ENCODE measurements around the gene SZRD1. TPM values are rescaled to one million over a fixed set of nuclear protein-coding genes. Genes with fewer than 3 reads are reported as not detected.

SZRD1 gene
- total RNA-seq, 1 experiment from 2014 or later = 34.5 TPM

DNA sequence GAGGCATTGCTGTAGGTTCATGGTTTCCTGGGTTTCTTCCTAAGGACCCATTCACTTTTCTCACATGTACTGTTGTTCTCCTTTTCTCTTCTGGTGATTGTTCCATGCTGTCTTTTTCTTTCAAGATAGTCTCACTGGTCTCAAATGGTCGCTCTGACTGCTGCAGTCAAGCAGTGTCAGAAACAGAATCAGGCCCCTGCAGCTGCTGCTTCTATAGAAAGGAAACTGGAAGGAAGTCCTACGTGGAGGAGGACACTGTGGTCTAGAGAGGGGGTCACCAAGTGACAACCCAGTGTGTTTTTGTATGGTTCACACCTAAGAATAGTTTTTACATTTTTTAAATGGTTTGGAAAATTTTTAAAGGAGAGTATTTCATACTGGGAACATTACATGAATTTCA is 75.9 kb downstream of the SZRD1 start:
- no peak overlapping the region for H3K27ac ChIP-seq (ENCODE audit: low read length)
- peaks cover 21% of the 10 kb centered on the region for H3K4me1 ChIP-seq (ENCODE audit: low read length)
- H3K4me3 ChIP-seq (ENCODE audit: low read length) = no peak overlapping the region
- H3K9ac ChIP-seq (ENCODE audit: low read length) = no peak overlapping the region
- H3K79me2 ChIP-seq (ENCODE audit: low read length) = peaks cover 43% of the 10 kb centered on the region
- H2AFZ ChIP-seq (ENCODE audit: low read length) = no peak overlapping the region
- peak overlapping the region; percentile 98 for H3K4me2 ChIP-seq (ENCODE audit: low read depth, low read length, poor library complexity, severe bottlenecking)
- DNase-seq = no peak
- peaks cover 16% of the 10 kb centered on the region; the same call in 1 of the 2 replicates for H3K36me3 ChIP-seq (ENCODE audit: insufficient read depth, low read length)
- peaks cover 3% of the 10 kb centered on the region; the same call in 1 of the 2 replicates for H4K20me1 ChIP-seq (ENCODE audit: insufficient read depth, low read depth, low read length)
- no peaks in the 10 kb centered on the region for H3K27me3 ChIP-seq (ENCODE audit: low read length)
- no peaks in the 10 kb centered on the region for H3K9me2 ChIP-seq (replicated peaks; ENCODE audit: insufficient read depth, low read length)
- H3K9me3 ChIP-seq (ENCODE audit: low read length) = no peaks in the 10 kb centered on the region

DNA sequence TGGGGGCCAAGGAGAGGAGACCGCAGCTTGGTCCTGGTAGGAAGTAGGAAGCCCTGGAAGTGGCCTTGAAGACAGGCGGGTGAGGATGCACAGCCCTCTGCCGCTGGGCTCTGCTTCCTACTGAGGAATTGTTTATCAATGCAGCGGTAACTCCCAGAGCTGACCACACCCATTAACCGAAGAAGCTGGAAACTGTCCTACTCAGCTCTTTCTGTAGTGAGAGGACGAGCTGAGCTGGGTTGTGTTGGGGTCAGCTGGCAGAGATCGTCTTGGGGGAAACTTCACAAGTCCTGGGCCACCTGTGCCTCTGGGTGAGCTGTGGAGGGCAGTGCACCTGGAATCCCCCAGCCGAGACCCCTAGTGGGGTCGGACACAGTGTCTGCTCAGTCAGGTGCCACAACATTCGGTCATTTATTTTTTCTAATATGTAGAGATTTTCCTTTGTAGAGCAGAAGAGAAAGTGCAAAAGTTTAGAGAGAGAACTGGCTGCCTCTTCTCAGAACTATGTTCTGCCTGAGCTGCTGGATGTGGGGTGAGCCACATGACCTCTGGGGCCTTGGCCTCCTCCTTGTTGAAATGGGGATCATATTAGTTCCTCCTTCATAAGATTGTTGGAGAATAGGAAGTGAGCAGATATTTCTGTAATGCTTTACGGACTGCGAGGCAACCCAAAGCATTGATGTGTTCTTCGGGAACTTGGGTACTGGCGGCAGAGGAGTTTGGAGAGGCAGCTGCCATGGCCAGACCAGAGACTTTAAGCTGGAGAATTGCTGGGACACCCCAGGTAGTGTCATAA is 77.1 kb downstream of the SZRD1 start:
- Histone ChIP-seq H3K4me2 (ENCODE audit: low read depth, low read length, poor library complexity, severe bottlenecking) (no peak overlapping the region), H3K79me2 (ENCODE audit: low read length) (peaks cover 43% of the 10 kb centered on the region), H4K20me1 (ENCODE audit: insufficient read depth, low read depth, low read length) (peaks cover 3% of the 10 kb centered on the region; the same call in 1 of the 2 replicates), H3K9me2 (replicated peaks; ENCODE audit: insufficient read depth, low read length) (no peaks in the 10 kb centered on the region), H3K27me3 (ENCODE audit: low read length) (no peaks in the 10 kb centered on the region), H3K9ac (ENCODE audit: low read length) (no peak overlapping the region), H3K36me3 (ENCODE audit: insufficient read depth, low read length) (peaks cover 19% of the 10 kb centered on the region; the same call in 1 of the 2 replicates), H3K4me3 (ENCODE audit: low read length) (no peak overlapping the region), H3K9me3 (ENCODE audit: low read length) (no peaks in the 10 kb centered on the region), H3K4me1 (ENCODE audit: low read length) (peaks cover 21% of the 10 kb centered on the region), H2AFZ (ENCODE audit: low read length) (no peak overlapping the region), H3K27ac (ENCODE audit: low read length) (no peak overlapping the region)
- no peak for DNase-seq

DNA sequence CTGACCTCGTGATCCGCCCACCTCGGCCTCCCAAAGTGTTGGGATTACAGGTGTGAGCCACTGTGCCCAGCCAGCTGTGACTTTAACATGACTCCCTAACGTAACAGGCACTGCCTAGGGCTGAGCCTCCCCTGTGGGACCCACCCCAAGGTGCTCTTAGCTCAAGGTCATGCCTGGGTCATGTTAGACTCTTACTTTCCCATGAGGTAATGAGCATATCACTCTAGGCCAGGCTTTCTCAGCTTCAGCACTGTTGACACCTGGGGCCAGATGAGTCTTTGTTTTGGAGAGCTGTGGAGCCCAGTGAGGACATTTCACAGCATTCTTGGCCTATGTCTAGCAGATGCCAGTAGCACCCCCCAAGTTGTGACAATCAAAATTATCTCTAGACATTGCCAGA is 78.0 kb downstream of the SZRD1 start:
- Histone ChIP-seq H4K20me1 (ENCODE audit: insufficient read depth, low read depth, low read length) (peaks cover 3% of the 10 kb centered on the region; the same call in 1 of the 2 replicates), H3K36me3 (ENCODE audit: insufficient read depth, low read length) (peaks cover 22% of the 10 kb centered on the region; the same call in 1 of the 2 replicates), H3K27me3 (ENCODE audit: low read length) (no peaks in the 10 kb centered on the region), H3K79me2 (ENCODE audit: low read length) (peaks cover 43% of the 10 kb centered on the region), H3K27ac (ENCODE audit: low read length) (no peak overlapping the region), H3K4me1 (ENCODE audit: low read length) (peaks cover 19% of the 10 kb centered on the region), H3K9ac (ENCODE audit: low read length) (no peak overlapping the region), H2AFZ (ENCODE audit: low read length) (no peak overlapping the region), H3K9me3 (ENCODE audit: low read length) (no peaks in the 10 kb centered on the region), H3K4me3 (ENCODE audit: low read length) (no peak overlapping the region), H3K4me2 (ENCODE audit: low read depth, low read length, poor library complexity, severe bottlenecking) (no peak overlapping the region), H3K9me2 (replicated peaks; ENCODE audit: insufficient read depth, low read length) (no peaks in the 10 kb centered on the region)
- no peak for DNase-seq

DNA sequence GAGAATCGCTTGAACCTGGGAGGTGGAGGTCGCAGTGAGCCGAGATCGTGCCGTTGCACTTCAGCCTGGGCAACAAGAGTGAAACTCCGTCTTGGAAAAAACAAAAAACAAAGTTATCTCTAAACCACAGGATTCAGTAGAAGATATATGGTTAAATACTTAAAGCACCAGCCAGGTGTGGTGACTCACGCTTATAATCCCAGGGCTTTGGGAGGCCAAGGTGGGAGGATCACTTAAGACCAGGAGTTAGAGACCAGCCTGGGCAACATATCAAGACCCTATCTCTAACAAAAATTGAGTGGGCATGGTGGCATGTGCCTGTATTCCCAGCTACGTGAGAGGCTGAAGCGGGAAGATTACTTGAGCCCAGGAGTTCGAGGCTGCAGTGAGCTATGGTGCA is 79.1 kb downstream of the SZRD1 start:
- H3K9ac ChIP-seq (ENCODE audit: low read length) = no peak overlapping the region
- H4K20me1 ChIP-seq (ENCODE audit: insufficient read depth, low read depth, low read length) = peaks cover 3% of the 10 kb centered on the region; the same call in 1 of the 2 replicates
- H3K4me1 ChIP-seq (ENCODE audit: low read length) = peaks cover 20% of the 10 kb centered on the region
- DNase-seq = no peak
- H3K9me3 ChIP-seq (ENCODE audit: low read length) = no peaks in the 10 kb centered on the region
- H3K27me3 ChIP-seq (ENCODE audit: low read length) = no peaks in the 10 kb centered on the region
- no peak overlapping the region for H2AFZ ChIP-seq (ENCODE audit: low read length)
- peaks cover 37% of the 10 kb centered on the region for H3K79me2 ChIP-seq (ENCODE audit: low read length)
- H3K36me3 ChIP-seq (ENCODE audit: insufficient read depth, low read length) = peaks cover 29% of the 10 kb centered on the region; the same call in 1 of the 2 replicates
- H3K4me3 ChIP-seq (ENCODE audit: low read length) = no peak overlapping the region
- no peak overlapping the region for H3K4me2 ChIP-seq (ENCODE audit: low read depth, low read length, poor library complexity, severe bottlenecking)
- H3K27ac ChIP-seq (ENCODE audit: low read length) = no peak overlapping the region
- no peaks in the 10 kb centered on the region for H3K9me2 ChIP-seq (replicated peaks; ENCODE audit: insufficient read depth, low read length)

DNA sequence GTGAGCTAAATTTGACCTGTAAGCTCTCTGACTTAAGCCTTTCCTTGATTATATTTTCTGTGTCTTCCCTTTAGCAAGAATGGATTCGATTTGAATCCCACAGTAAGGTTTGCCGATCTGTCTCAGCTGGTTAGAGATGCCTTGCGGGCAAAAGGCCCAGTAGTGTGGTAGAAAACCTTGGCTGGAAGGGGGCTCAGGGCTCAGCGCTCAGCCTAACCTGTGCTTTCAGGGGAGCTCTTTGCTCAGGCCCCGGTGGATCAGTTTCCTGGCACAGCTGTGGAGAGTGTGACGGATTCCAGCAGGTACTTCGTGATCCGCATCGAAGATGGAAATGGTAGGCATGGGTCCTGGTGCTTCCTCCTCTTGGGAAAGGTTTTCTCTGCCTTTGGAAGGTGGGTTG is 80.6 kb downstream of the SZRD1 start:
- no peak for DNase-seq
- Histone ChIP-seq H4K20me1 (ENCODE audit: insufficient read depth, low read depth, low read length) (no peaks in the 10 kb centered on the region), H3K4me3 (ENCODE audit: low read length) (no peak overlapping the region), H2AFZ (ENCODE audit: low read length) (no peak overlapping the region), H3K9ac (ENCODE audit: low read length) (no peak overlapping the region), H3K36me3 (ENCODE audit: insufficient read depth, low read length) (peaks cover 37% of the 10 kb centered on the region; the same call in 1 of the 2 replicates), H3K9me3 (ENCODE audit: low read length) (no peaks in the 10 kb centered on the region), H3K79me2 (ENCODE audit: low read length) (peaks cover 29% of the 10 kb centered on the region), H3K4me2 (ENCODE audit: low read depth, low read length, poor library complexity, severe bottlenecking) (no peak overlapping the region), H3K27ac (ENCODE audit: low read length) (no peak overlapping the region), H3K27me3 (ENCODE audit: low read length) (no peaks in the 10 kb centered on the region), H3K9me2 (replicated peaks; ENCODE audit: insufficient read depth, low read length) (no peaks in the 10 kb centered on the region), H3K4me1 (ENCODE audit: low read length) (peaks cover 14% of the 10 kb centered on the region)

Other genes with a start within 250 kb of the SZRD1 start
- not detected in 2 replicates for gene EPHA2, start 211.2 kb upstream of the SZRD1 start, total RNA-seq (2014; rRNA removed; shearing (Covaris generic); ENCODE audit: low replicate concordance)
- gene ARHGEF19, start 154.6 kb upstream of the SZRD1 start, total RNA-seq (2014; rRNA removed; shearing (Covaris generic); ENCODE audit: low replicate concordance) = 2.2 and 2.5 TPM in 2 replicates
- 2.6 and 9.6 TPM in 2 replicates for gene CPLANE2, start 130.1 kb upstream of the SZRD1 start, total RNA-seq (2014; rRNA removed; shearing (Covaris generic); ENCODE audit: low replicate concordance)
- 27.9 and 31.7 TPM in 2 replicates for gene FBXO42, start 14.8 kb upstream of the SZRD1 start, total RNA-seq (2014; rRNA removed; shearing (Covaris generic); ENCODE audit: low replicate concordance)
- 1.2 and 1.4 TPM in 2 replicates for gene SPATA21, start 70.2 kb downstream of the SZRD1 start, total RNA-seq (2014; rRNA removed; shearing (Covaris generic); ENCODE audit: low replicate concordance)
- 50.4 and 54.9 TPM in 2 replicates for gene NECAP2, start 73.5 kb downstream of the SZRD1 start, total RNA-seq (2014; rRNA removed; shearing (Covaris generic); ENCODE audit: low replicate concordance)
- gene RNU1-1, start 147.0 kb downstream of the SZRD1 start, total RNA-seq (2014; rRNA removed; shearing (Covaris generic); ENCODE audit: low replicate concordance) = under 0.01 TPM in 2 replicates
- 8.5 and 18.4 TPM in 2 replicates for gene NBPF1, start 246.3 kb downstream of the SZRD1 start, total RNA-seq (2014; rRNA removed; shearing (Covaris generic); ENCODE audit: low replicate concordance)

Data from Karpas-422 (cell line).